ENCODE measurements around the gene PEX3.

- TF ChIP-seq CTCF (IDR thresholded peaks at IDR 0.05) (no peak), POLR2A (IDR thresholded peaks at IDR 0.05) (no peak)
These were observed 87.8 kb downstream of the PEX3 start for GRCh38 chr6:143538374-143538773.
